ENCODE data around the gene FOXA3.

DNA sequence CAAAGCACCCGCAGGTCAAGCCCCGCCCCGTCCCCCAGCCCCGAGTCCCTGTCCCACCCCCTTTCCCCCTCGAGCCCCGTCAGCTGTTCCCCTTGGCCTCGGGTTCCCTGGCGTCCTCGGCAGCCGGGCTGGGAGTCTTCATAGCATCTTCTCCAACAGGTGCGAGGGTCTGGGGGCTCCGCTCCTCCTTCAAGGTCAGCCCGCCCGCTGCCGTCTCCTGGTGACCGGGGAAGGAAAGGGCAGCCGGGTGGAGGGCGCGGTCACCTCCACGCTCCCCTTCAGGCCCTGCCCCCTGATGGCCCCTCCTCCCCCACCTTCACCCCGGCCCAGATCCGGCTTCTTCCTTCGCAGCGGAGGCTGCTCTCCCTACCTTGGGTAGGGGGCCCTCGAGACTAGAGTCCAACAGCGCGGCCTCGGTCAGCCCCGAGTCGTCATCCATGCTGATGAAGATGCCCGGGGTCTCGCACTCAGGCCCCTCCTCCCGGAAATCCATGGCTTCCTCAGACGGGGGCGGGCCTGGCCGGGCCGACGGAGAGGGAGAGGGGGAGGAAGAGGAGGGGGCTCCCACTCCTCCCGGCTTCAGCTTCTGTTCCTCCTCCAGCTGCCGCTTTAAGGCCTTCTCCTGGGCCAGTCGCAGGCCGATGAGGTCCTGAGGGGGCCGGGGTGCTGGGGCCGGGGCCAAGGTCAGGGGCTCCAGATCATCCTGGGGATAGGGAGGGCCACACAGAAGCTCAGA lies 48.5 kb upstream of the FOXA3 start:
- TF ChIP-seq, protein P1, sequence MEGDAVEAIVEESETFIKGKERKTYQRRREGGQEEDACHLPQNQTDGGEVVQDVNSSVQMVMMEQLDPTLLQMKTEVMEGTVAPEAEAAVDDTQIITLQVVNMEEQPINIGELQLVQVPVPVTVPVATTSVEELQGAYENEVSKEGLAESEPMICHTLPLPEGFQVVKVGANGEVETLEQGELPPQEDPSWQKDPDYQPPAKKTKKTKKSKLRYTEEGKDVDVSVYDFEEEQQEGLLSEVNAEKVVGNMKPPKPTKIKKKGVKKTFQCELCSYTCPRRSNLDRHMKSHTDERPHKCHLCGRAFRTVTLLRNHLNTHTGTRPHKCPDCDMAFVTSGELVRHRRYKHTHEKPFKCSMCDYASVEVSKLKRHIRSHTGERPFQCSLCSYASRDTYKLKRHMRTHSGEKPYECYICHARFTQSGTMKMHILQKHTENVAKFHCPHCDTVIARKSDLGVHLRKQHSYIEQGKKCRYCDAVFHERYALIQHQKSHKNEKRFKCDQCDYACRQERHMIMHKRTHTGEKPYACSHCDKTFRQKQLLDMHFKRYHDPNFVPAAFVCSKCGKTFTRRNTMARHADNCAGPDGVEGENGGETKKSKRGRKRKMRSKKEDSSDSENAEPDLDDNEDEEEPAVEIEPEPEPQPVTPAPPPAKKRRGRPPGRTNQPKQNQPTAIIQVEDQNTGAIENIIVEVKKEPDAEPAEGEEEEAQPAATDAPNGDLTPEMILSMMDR (IDR thresholded peaks at IDR 0.05; ENCODE audit: insufficient read depth, low read depth, low read length), result no peak
- no peak for TF ChIP-seq EZH2 (IDR thresholded peaks at IDR 0.05; ENCODE audit: insufficient read depth, low read length)
